Measurements from ENCODE around the gene SLC25A27. TPM values are rescaled to one million over a fixed set of nuclear protein-coding genes. Genes with fewer than 3 reads are reported as not detected.

Gene SLC25A27
- polyA plus RNA-seq, 2 of the 4 experiments (the other 2 are of a cell fraction) = 1.4 to 4.7 TPM

- no peak for FAIRE-seq
- H3K27ac ChIP-seq = no peak overlapping the region
- 31% methylated on average over 5 of the region's 5 CpGs for WGBS (ENCODE audit: missing lambda C conversion rate)
- peak in 1 of 2 experiments; percentile 41 for DNase-seq (ENCODE audit: low read depth in 1 of 2, low spot score in 1 of 2)
- peak overlapping the region; percentile 36; the same call in 1 of the 3 replicates for H3K4me2 ChIP-seq
- H3K4me3 ChIP-seq = no peak overlapping the region
- POLR2A ChIA-PET = no interaction called here
- H3K4me1 ChIP-seq = peaks cover 10% of the 10 kb centered on the region; the same call in 2 of the 3 replicates
- H3K9me3 ChIP-seq = no peaks in the 10 kb centered on the region
- ATAC-seq = no peak
- no peak for TF ChIP-seq HOXB5 (CRISPR knock-in tag; IDR thresholded peaks at IDR 0.05)
- TF ChIP-seq JUNB (IDR thresholded peaks at IDR 0.05) = peak; percentile 32; the same call in 1 of the 2 replicates
- no peak for TF ChIP-seq FOXS1 (CRISPR knock-in tag; IDR thresholded peaks at IDR 0.05)
- no peak for TF ChIP-seq E2F6 (IDR thresholded peaks at IDR 0.05; ENCODE audit: borderline replicate concordance, low read depth)
- TF ChIP-seq MAZ (IDR thresholded peaks at IDR 0.05; ENCODE audit: borderline replicate concordance, low read depth, low read length) = no peak
- TF ChIP-seq FOSL2 (IDR thresholded peaks at IDR 0.05) = no peak; the same call in 1 of the 2 replicates
- peak; percentile 49 for TF ChIP-seq FOSL2 (CRISPR knock-in tag; IDR thresholded peaks at IDR 0.05)
- no peak for TF ChIP-seq CBX2 (IDR thresholded peaks at IDR 0.05; ENCODE audit: borderline replicate concordance, low read depth)
- no peak for TF ChIP-seq ELK1 (IDR thresholded peaks at IDR 0.05; ENCODE audit: low read depth, low read length)
- no peak for TF ChIP-seq HOXA7 (CRISPR knock-in tag; IDR thresholded peaks at IDR 0.05)
- TF ChIP-seq HDAC2 (IDR thresholded peaks at IDR 0.05) = no peak
- TF ChIP-seq ATOH8 (CRISPR knock-in tag; IDR thresholded peaks at IDR 0.05; ENCODE audit: low read depth) = no peak
- no peak for TF ChIP-seq PHF8 (IDR thresholded peaks at IDR 0.05; ENCODE audit: borderline replicate concordance, low read depth)
- no peak for TF ChIP-seq ZFP36 (IDR thresholded peaks at IDR 0.05; ENCODE audit: borderline replicate concordance, partially characterized antibody)
- peak in 1 of 2 experiments; percentile 62; a peak in 2 of 4 replicates for TF ChIP-seq CEBPB (IDR thresholded peaks at IDR 0.05)
- CTCF ChIA-PET = no interaction called here
These were observed 3.8 kb upstream of the SLC25A27 start for GRCh38 chr6:46648869-46649492.

- ChIA-PET CTCF (interaction anchor here (0.6 kb wide), 1 partner anchor 1889 kb away, joined by 6 read pairs; no protein-coding TSS in a partner anchor), POLR2A (no interaction called here)
- TF ChIP-seq CHD4 (IDR thresholded peaks at IDR 0.05; ENCODE audit: borderline replicate concordance) (no peak), HOXB13 (CRISPR knock-in tag; IDR thresholded peaks at IDR 0.05; ENCODE audit: low read depth) (no peak), GATA3 (IDR thresholded peaks at IDR 0.05; ENCODE audit: borderline replicate concordance) (no peak), MAX (IDR thresholded peaks at IDR 0.05) (no peak), RARB (CRISPR knock-in tag; IDR thresholded peaks at IDR 0.05) (no peak), POLR2A (IDR thresholded peaks at IDR 0.05; ENCODE audit: low read length) (no peak), RNF2 (IDR thresholded peaks at IDR 0.05; ENCODE audit: borderline replicate concordance, low read depth) (no peak), JUN (IDR thresholded peaks at IDR 0.05) (no peak), MAZ (IDR thresholded peaks at IDR 0.05; ENCODE audit: borderline replicate concordance, low read depth, low read length) (no peak), ZNF302 (CRISPR knock-in tag; IDR thresholded peaks at IDR 0.05) (no peak)
- Histone ChIP-seq H3K9me3 (no peaks in the 10 kb centered on the region), H3K27ac (no peak overlapping the region), H3K4me2 (peak overlapping the region; percentile 14; the same call in 1 of the 3 replicates), H3K4me3 (no peak overlapping the region), H3K4me1 (peaks cover 10% of the 10 kb centered on the region; the same call in 2 of the 3 replicates)
- whole genome bisulfite sequencing (ENCODE audit: missing lambda C conversion rate) = 43% methylated on average over 1 of the region's 1 CpG
- FAIRE-seq (no peak), DNase-seq (ENCODE audit: low read depth in 1 of 2, low spot score in 1 of 2) (no peak), ATAC-seq (no peak)
These were observed 1.8 kb upstream of the SLC25A27 start for GRCh38 chr6:46651006-46651405.
